WTC11 (cell line): Measurements from ENCODE around the gene PLCZ1. TPM values are rescaled to one million over a fixed set of nuclear protein-coding genes. Genes with fewer than 3 reads are reported as not detected.

ENCODE experiments used
- ATAC-seq: fragments of 200-7000 bp; cut with Tn5 transposase; 2 replicates; pipeline ENCODE4 v1.10.0; 2021; ENCODE audit warnings: mild to moderate bottlenecking, moderate library complexity
- CTCF ChIA-PET: fragments of 300-600 bp; sonication (Branson Sonifier 250); formaldehyde crosslinking; loops from one replicate; lab custom pipeline; 2021; ENCODE audit warnings: antibody characterized with exemption; lab: Charles Lee
- POLR2A ChIA-PET: fragments of 350-600 bp; sonication (Branson Sonifier 250); formaldehyde crosslinking; loops from one replicate; lab custom pipeline; 2021; ENCODE audit warnings: antibody characterized with exemption; lab: Charles Lee
- DNase-seq: peaks from one replicate; pipeline ENCODE4 v3.0.0; 2021; ENCODE audit warnings: low spot score
- H3K27ac Mint-ChIP-seq: 2 replicates; pipeline ENCODE4 v1.8.0; 2021; ENCODE audit warnings: mixed read lengths
- H3K27me3 Mint-ChIP-seq: 2 replicates; pipeline ENCODE4 v1.8.0; 2021; ENCODE audit warnings: low read depth, mild to moderate bottlenecking, moderate library complexity, mixed read lengths
- H3K36me3 Mint-ChIP-seq: 2 replicates; pipeline ENCODE4 v1.8.0; 2021; ENCODE audit warnings: mixed read lengths
- H3K4me1 Mint-ChIP-seq: 2 replicates; pipeline ENCODE4 v1.8.0; 2022; ENCODE audit warnings: mixed read lengths
- H3K4me3 Mint-ChIP-seq: 2 replicates; pipeline ENCODE4 v1.8.0; 2021; ENCODE audit warnings: mild to moderate bottlenecking, moderate library complexity, mixed read lengths
- H3K9me3 Mint-ChIP-seq: 2 replicates; pipeline ENCODE4 v1.8.0; 2021; ENCODE audit warnings: mixed read lengths
- ATF6 ChIP-seq: sonication (generic); formaldehyde crosslinking; IDR thresholded peaks from 2 replicates; pipeline ENCODE4 v1.8.1; 2023; ENCODE audit warnings: mild to moderate bottlenecking, missing genetic modification reagents
- CREB1 ChIP-seq: sonication (generic); formaldehyde crosslinking; IDR thresholded peaks from 2 replicates; pipeline ENCODE4 v1.8.0; 2023; ENCODE audit warnings: mild to moderate bottlenecking, missing genetic modification reagents
- CREM ChIP-seq: sonication (generic); formaldehyde crosslinking; IDR thresholded peaks from 2 replicates; pipeline ENCODE4 v1.8.1; 2022; ENCODE audit warnings: mild to moderate bottlenecking, missing genetic modification reagents, moderate library complexity
- EMX1 ChIP-seq: fragments of 250-450 bp; sonication (Bioruptor Pico); IDR thresholded peaks from 2 replicates; pipeline ENCODE4 v1.8.0; 2021; ENCODE audit warnings: mild to moderate bottlenecking
- ETV6 ChIP-seq: sonication (generic); formaldehyde crosslinking; IDR thresholded peaks from 2 replicates; pipeline ENCODE4 v1.8.1; 2022; ENCODE audit warnings: mild to moderate bottlenecking, missing genetic modification reagents
- FOXP1 ChIP-seq: sonication (generic); formaldehyde crosslinking; IDR thresholded peaks from 2 replicates; pipeline ENCODE4 v1.8.0; 2022; ENCODE audit warnings: missing genetic modification reagents, mild to moderate bottlenecking, moderate library complexity, borderline replicate concordance
- IRF1 ChIP-seq: sonication (generic); formaldehyde crosslinking; IDR thresholded peaks from 2 replicates; pipeline ENCODE4 v1.8.0; 2023; ENCODE audit warnings: missing genetic modification reagents
- NR3C1 ChIP-seq: sonication (generic); formaldehyde crosslinking; conservative IDR thresholded peaks from 2 replicates; pipeline ENCODE4 v1.8.1; 2023; ENCODE audit warnings: low read depth, mild to moderate bottlenecking, missing genetic modification reagents
- PREB ChIP-seq: sonication (generic); formaldehyde crosslinking; IDR thresholded peaks from 2 replicates; pipeline ENCODE4 v1.8.1; 2022; ENCODE audit warnings: mild to moderate bottlenecking, missing genetic modification reagents, moderate library complexity, borderline replicate concordance
- SMAD3 ChIP-seq: sonication (generic); formaldehyde crosslinking; IDR thresholded peaks from 2 replicates; pipeline ENCODE4 v1.8.0; 2022; ENCODE audit warnings: missing genetic modification reagents, mild to moderate bottlenecking, borderline replicate concordance
- SMAD4 ChIP-seq: sonication (generic); formaldehyde crosslinking; IDR thresholded peaks from 2 replicates; pipeline ENCODE4 v1.8.0; 2022; ENCODE audit warnings: mild to moderate bottlenecking, missing genetic modification reagents
- SOX15 ChIP-seq: fragments of 250-450 bp; sonication (Bioruptor Pico); IDR thresholded peaks from 2 replicates; pipeline ENCODE4 v1.9.0; 2021; ENCODE audit warnings: mild to moderate bottlenecking
- USF1 ChIP-seq: sonication (generic); formaldehyde crosslinking; IDR thresholded peaks from 2 replicates; pipeline ENCODE4 v1.8.0; 2022; ENCODE audit warnings: mild to moderate bottlenecking, missing genetic modification reagents
- USF2 ChIP-seq: sonication (generic); formaldehyde crosslinking; IDR thresholded peaks from 2 replicates; pipeline ENCODE4 v1.8.1; 2023; ENCODE audit warnings: mild to moderate bottlenecking, missing genetic modification reagents, moderate library complexity
- ZMAT4 ChIP-seq: fragments of 250-450 bp; sonication (Bioruptor Pico); IDR thresholded peaks from 2 replicates; pipeline ENCODE4 v1.9.0; 2021; ENCODE audit warnings: mild to moderate bottlenecking
- ZNF423 ChIP-seq: fragments of 250-450 bp; sonication (Bioruptor Pico); IDR thresholded peaks from 2 replicates; pipeline ENCODE4 v2.1.2; 2022; ENCODE audit warnings: mild to moderate bottlenecking, moderate library complexity
- ZNF425 ChIP-seq: fragments of 250-450 bp; sonication (Bioruptor Pico); conservative IDR thresholded peaks from 2 replicates; pipeline ENCODE4 v1.9.0; 2021; ENCODE audit warnings: mild to moderate bottlenecking
- ZSCAN18 ChIP-seq: fragments of 250-450 bp; sonication (Bioruptor Pico); IDR thresholded peaks from 2 replicates; pipeline ENCODE4 v2.1.2; 2022; ENCODE audit warnings: mild to moderate bottlenecking, moderate library complexity
- total RNA-seq: library from RNA; stranded (reverse); gene quantifications from 3 replicates; pipeline ENCODE4 v1.2.3, GENCODE V29; 2021

Gene PLCZ1
- total RNA-seq, 1 experiment from 2014 or later, result not detected

GRCh38 chr12:18752280-18752920 is 14.6 kb upstream of the PLCZ1 start (continued):
- TF ChIP-seq USF2 (CRISPR knock-in tag) (0 out of 2 replicates have a peak, but pooled peaks have one; percentile 5), ATF6 (CRISPR knock-in tag) (no peak), ZNF423 (0 out of 2 replicates have a peak, but pooled peaks have one; percentile 5), SMAD4 (no peak), ZMAT4 (CRISPR knock-in tag) (no peak), IRF1 (CRISPR knock-in tag) (no peak), SMAD3 (CRISPR knock-in tag) (no peak)
- TF ChIP-seq, all 79 proteins: peak for 5

- H3K4me3 Mint-ChIP-seq, result no peak overlapping the region
- H3K27me3 Mint-ChIP-seq, result no peaks in the 10 kb centered on the region
- ATAC-seq, result no peak
- H3K27ac Mint-ChIP-seq, result peak overlapping the region; percentile 98
- no peak for DNase-seq
- no peaks in the 10 kb centered on the region; the same call in 1 of the 2 replicates for H3K36me3 Mint-ChIP-seq
- CTCF ChIA-PET, result interaction anchor here (1.5 kb wide), 1 partner anchor 434 kb away, joined by 3 read pairs; no protein-coding TSS in a partner anchor
- H3K4me1 Mint-ChIP-seq, result peaks cover 81% of the 10 kb centered on the region
- no peak for TF ChIP-seq USF1
- TF ChIP-seq, all 79 proteins: peak for 0
- POLR2A ChIA-PET, result interaction anchor here (0.6 kb wide), 1 partner anchor 31 kb away, joined by 3 read pairs; no protein-coding TSS in a partner anchor
- no peaks in the 10 kb centered on the region for H3K9me3 Mint-ChIP-seq
Observed at GRCh38 chr12:18751866-18752265, 14.1 kb upstream of the PLCZ1 start.

GRCh38 chr12:18750085-18750484 is 12.3 kb upstream of the PLCZ1 start:
- Mint-ChIP-seq H3K4me3 (no peak overlapping the region), H3K36me3 (no peaks in the 10 kb centered on the region; the same call in 1 of the 2 replicates), H3K27ac (no peak overlapping the region), H3K4me1 (peaks cover 78% of the 10 kb centered on the region)
- no peak for TF ChIP-seq CREB1 (CRISPR knock-in tag)
- no peak for TF ChIP-seq ETV6
- no peak for TF ChIP-seq EMX1 (CRISPR knock-in tag)
- no peak for TF ChIP-seq FOXP1 (CRISPR knock-in tag)
- no peak for TF ChIP-seq NR3C1 (CRISPR knock-in tag)
- no peak for TF ChIP-seq PREB (CRISPR knock-in tag)
- no peak for TF ChIP-seq SOX15
- TF ChIP-seq ZSCAN18, result no peak
- TF ChIP-seq CREM (CRISPR knock-in tag), result no peak
- no peak for TF ChIP-seq ZNF425
- TF ChIP-seq, all 79 proteins: peak for 0
- ATAC-seq (no peak), DNase-seq (no peak)
- ChIA-PET POLR2A (no interaction called here), CTCF (no interaction called here)
- peaks cover 4% of the 10 kb centered on the region; the same call in 1 of the 2 replicates for H3K9me3 Mint-ChIP-seq
- no peaks in the 10 kb centered on the region for H3K27me3 Mint-ChIP-seq
